Stimulated activated effector memory CD8-positive, alpha-beta T cell treated with anti-CD3 and anti-CD28 coated beads, Interleukin-12 subunit alpha, Interleukin-12 subunit beta, amount 100 ng/mL, for 72 hours (primary cell): ENCODE data around the gene DCLRE1B.
"Not testable (repeated sequence)": the region's sequence is repeated elsewhere in the genome, so short reads cannot be mapped to it uniquely, and the experiment has no call there.

Experiments
- ATAC-seq: fragments of 150-1000 bp; cut with Tn5 transposase; 2 replicates; pipeline ENCODE4 v1.10.0; 2021
- DNase-seq, 2 donors: peaks; one replicate each; pipeline ENCODE4 v3.0.0; 2021 to 2022; ENCODE audit warnings: low spot score in 2 of 2
- H3K27ac Mint-ChIP-seq: one replicate; pipeline ENCODE4 v1.8.0; 2022; ENCODE audit warnings: mild to moderate bottlenecking, mixed read lengths
- H3K36me3 Mint-ChIP-seq: one replicate; pipeline ENCODE4 v1.8.0; 2022; ENCODE audit warnings: mild to moderate bottlenecking, mixed read lengths
- H3K4me1 Mint-ChIP-seq: one replicate; pipeline ENCODE4 v1.8.0; 2022; ENCODE audit warnings: mixed read lengths
- H3K4me3 Mint-ChIP-seq: one replicate; pipeline ENCODE4 v1.8.0; 2022; ENCODE audit warnings: mild to moderate bottlenecking, mixed read lengths
- H3K9me3 Mint-ChIP-seq: one replicate; pipeline ENCODE4 v1.8.0; 2022; ENCODE audit warnings: mixed read lengths

Gene DCLRE1B

GRCh38 chr1:113946112-113946511 lies 41.0 kb downstream of the DCLRE1B start:
- Mint-ChIP-seq H3K4me1 (peaks cover 48% of the 10 kb centered on the region), H3K4me3 (peak overlapping the region; percentile 58), H3K27ac (peak overlapping the region; percentile 70), H3K36me3 (peaks cover 66% of the 10 kb centered on the region), H3K9me3 (no peaks in the 10 kb centered on the region)
- ATAC-seq (no peak), DNase-seq (no peak)

- DNase-seq (no peak), ATAC-seq (peak; percentile 79)
- peaks cover 46% of the 10 kb centered on the region for H3K4me1 Mint-ChIP-seq
- no peaks in the 10 kb centered on the region for H3K9me3 Mint-ChIP-seq
- H3K36me3 Mint-ChIP-seq: peaks cover 62% of the 10 kb centered on the region
- H3K4me3 Mint-ChIP-seq: peak overlapping the region; percentile 58
- peak overlapping the region; percentile 70 for H3K27ac Mint-ChIP-seq
Observed at GRCh38 chr1:113946678-113947387, 41.7 kb downstream of the DCLRE1B start.

- Mint-ChIP-seq H3K9me3 (no peaks in the 10 kb centered on the region), H3K27ac (peak overlapping the region; percentile 70), H3K4me1 (peaks cover 46% of the 10 kb centered on the region), H3K36me3 (peaks cover 62% of the 10 kb centered on the region), H3K4me3 (peak overlapping the region; percentile 58)
- ATAC-seq: no peak
- DNase-seq: no peak
Observed at GRCh38 chr1:113947388-113948107, 42.4 kb downstream of the DCLRE1B start.

DNA sequence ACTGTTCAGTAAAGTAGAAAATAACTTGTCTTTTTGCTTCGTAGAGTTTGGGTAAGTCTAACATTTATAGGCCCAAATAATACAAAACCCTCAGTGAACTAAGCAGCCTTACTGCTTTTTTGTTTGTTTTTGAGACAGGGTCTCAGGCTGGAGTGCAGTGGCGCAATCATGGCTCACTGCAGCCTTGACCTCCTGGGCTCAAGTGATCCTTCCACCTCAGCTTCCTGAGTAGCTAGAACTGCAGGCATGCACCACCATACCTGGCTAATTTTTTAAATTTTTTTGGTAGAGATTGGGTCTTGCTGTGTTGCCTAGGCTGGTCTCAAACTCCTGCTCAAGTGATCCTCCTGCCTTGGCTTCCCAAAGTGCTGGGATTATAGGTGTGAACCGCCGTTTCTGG lies 43.0 kb downstream of the DCLRE1B start:
- not testable (repeated sequence) for ATAC-seq, DNase-seq, H3K9me3 Mint-ChIP-seq
- Mint-ChIP-seq H3K4me1 (peaks cover 43% of the 10 kb centered on the region), H3K4me3 (peak overlapping the region; percentile 58), H3K36me3 (peaks cover 62% of the 10 kb centered on the region), H3K27ac (peak overlapping the region; percentile 70)

DNA sequence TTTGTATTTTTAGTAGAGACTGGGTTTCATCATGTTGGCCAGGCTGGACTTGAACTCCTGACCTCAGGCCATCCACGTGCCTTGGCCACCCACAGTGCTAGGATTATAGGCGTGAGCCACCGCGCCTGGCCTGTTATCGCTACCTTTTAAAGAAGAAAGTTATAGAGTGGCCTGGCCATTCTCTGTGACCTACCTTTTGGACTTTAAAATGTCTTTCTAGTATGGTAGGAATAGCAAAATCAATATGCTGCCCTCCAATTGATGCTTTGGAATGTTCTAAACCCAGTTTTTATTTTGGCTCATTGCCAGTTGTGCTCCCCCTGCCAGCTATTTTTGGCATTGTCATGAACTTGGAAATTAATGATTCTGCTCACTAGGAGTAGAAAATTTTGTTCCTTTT lies 43.9 kb downstream of the DCLRE1B start:
- no peak overlapping the region for H3K4me3 Mint-ChIP-seq
- H3K9me3 Mint-ChIP-seq: no peaks in the 10 kb centered on the region

DNA sequence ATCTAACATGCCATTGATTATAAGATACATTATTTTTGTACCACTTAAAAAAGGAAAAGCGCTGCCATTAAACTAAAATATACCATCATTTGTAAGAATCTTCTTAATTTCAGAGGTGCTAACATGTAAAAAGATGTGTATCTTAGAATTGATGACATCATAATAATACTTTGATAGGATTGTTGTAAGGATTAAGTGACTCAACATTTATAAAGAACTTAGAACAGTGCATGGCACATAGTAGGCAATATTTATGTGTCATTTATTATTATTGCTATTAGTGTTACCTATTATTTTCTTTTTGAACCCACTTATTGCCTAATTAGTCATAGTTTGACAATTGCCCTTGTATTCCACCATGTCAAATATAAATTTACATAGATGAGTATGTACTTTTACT lies 45.8 kb downstream of the DCLRE1B start:
- H3K4me1 Mint-ChIP-seq: peaks cover 35% of the 10 kb centered on the region
- no peak overlapping the region for H3K27ac Mint-ChIP-seq
- H3K9me3 Mint-ChIP-seq: no peaks in the 10 kb centered on the region
- ATAC-seq (peak; percentile 48), DNase-seq (no peak)
- no peak overlapping the region for H3K4me3 Mint-ChIP-seq
- H3K36me3 Mint-ChIP-seq: peaks cover 62% of the 10 kb centered on the region

More for the DNA sequence above, 43.9 kb downstream of the DCLRE1B start:
- Mint-ChIP-seq H3K36me3 (peaks cover 62% of the 10 kb centered on the region), H3K4me1 (peaks cover 44% of the 10 kb centered on the region), H3K27ac (peak overlapping the region; percentile 70)
- ATAC-seq: no peak
- DNase-seq: no peak

- H3K4me3 Mint-ChIP-seq: no peak overlapping the region
- no peaks in the 10 kb centered on the region for H3K9me3 Mint-ChIP-seq
- ATAC-seq (no peak), DNase-seq (no peak)
- no peak overlapping the region for H3K27ac Mint-ChIP-seq
- peaks cover 27% of the 10 kb centered on the region for H3K4me1 Mint-ChIP-seq
- H3K36me3 Mint-ChIP-seq: peaks cover 64% of the 10 kb centered on the region
Observed at GRCh38 chr1:113951719-113952118, 46.6 kb downstream of the DCLRE1B start.

GRCh38 chr1:113957984-113958383 lies 52.9 kb downstream of the DCLRE1B start:
- ATAC-seq (no peak), DNase-seq (no peak)
- peaks cover 100% of the 10 kb centered on the region for H3K36me3 Mint-ChIP-seq
- H3K27ac Mint-ChIP-seq: no peak overlapping the region
- no peak overlapping the region for H3K4me3 Mint-ChIP-seq
- no peaks in the 10 kb centered on the region for H3K9me3 Mint-ChIP-seq
- peaks cover 13% of the 10 kb centered on the region for H3K4me1 Mint-ChIP-seq

- no peak overlapping the region for H3K4me3 Mint-ChIP-seq
- peak overlapping the region; percentile 33 for H3K27ac Mint-ChIP-seq
- peaks cover 100% of the 10 kb centered on the region for H3K36me3 Mint-ChIP-seq
- DNase-seq (no peak), ATAC-seq (no peak)
- H3K4me1 Mint-ChIP-seq: peaks cover 17% of the 10 kb centered on the region
- no peaks in the 10 kb centered on the region for H3K9me3 Mint-ChIP-seq
Observed at GRCh38 chr1:113958691-113959090, 53.6 kb downstream of the DCLRE1B start.

DNA sequence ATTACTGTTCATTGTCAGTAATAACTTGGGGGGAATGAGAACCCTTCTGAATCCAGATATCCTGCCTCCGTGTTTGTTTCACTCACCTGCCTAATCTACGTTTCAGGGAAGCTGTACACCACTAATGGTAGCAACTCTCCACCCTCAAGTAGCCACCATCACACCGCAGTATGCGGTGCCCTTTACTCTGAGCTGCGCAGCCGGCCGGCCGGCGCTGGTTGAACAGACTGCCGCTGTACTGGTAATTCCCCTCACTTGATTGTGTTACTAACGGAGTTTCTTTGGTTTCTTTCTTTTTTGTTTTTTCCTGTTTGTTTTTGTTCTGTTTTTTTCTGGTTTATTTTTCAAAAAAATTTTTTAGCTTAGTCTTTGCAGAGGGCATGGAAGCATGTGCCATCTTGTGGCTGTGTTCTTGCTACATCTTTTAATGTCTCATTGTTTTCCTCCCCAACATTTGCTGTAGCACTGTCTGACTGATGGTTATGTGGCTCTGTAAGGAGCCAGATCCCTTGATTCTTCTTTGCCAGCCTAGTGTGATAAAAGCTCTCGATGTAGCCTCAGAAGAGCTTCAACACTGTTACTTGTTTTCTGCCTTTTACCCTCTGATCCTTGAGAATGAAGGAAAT lies 58.3 kb downstream of the DCLRE1B start:
- Mint-ChIP-seq H3K9me3 (no peaks in the 10 kb centered on the region), H3K27ac (peak overlapping the region; percentile 6), H3K4me3 (no peak overlapping the region), H3K36me3 (peaks cover 100% of the 10 kb centered on the region), H3K4me1 (peaks cover 13% of the 10 kb centered on the region)
- ATAC-seq: no peak
- DNase-seq: no peak
